Nephron (organoid): ENCODE measurements around the gene LHFPL6.

Experiments
- H3K27ac Mint-ChIP-seq, 3 experiments: 2 replicates each; pipeline ENCODE4 v1.8.0; 2020; ENCODE audit warnings: mixed read lengths in 3 of 3, mild to moderate bottlenecking in 2 of 3, moderate library complexity in 1 of 3
- H3K27me3 Mint-ChIP-seq: 2 replicates; pipeline ENCODE4 v1.8.0; 2021; ENCODE audit warnings: low read depth, mild to moderate bottlenecking, moderate library complexity, mixed read lengths
- H3K36me3 Mint-ChIP-seq: 2 replicates; pipeline ENCODE4 v1.8.0; 2020; ENCODE audit warnings: low read depth, mixed read lengths
- H3K4me1 Mint-ChIP-seq: 2 replicates; pipeline ENCODE4 v1.8.0; 2020; ENCODE audit warnings: mixed read lengths
- H3K4me3 Mint-ChIP-seq, 3 experiments: 2 replicates each; pipeline ENCODE4 v1.8.0; 2020; ENCODE audit warnings: mild to moderate bottlenecking in 3 of 3, mixed read lengths in 3 of 3, moderate library complexity in 2 of 3
- H3K9me3 Mint-ChIP-seq: 2 replicates; pipeline ENCODE4 v1.8.0; 2020; ENCODE audit warnings: mixed read lengths
- CTCF ChIP-seq, 3 experiments: fragments of 200-600 bp; sonication (generic); IDR thresholded peaks; one replicate each; pipeline ENCODE4 v1.5.0; 2021; ENCODE audit warnings: antibody characterized with exemption in 3 of 3; ENCODE audit not compliant: unreplicated experiment in 3 of 3

The LHFPL6 gene

GRCh38 chr13:39516096-39516495 lies 86.9 kb downstream of the LHFPL6 start:
- Mint-ChIP-seq H3K9me3 (no peaks in the 10 kb centered on the region), H3K27me3 (no peaks in the 10 kb centered on the region), H3K36me3 (no peaks in the 10 kb centered on the region), H3K4me3 (no peak overlapping the region), H3K4me1 (peaks cover 16% of the 10 kb centered on the region), H3K27ac (no peak overlapping the region)
- TF ChIP-seq CTCF (IDR thresholded peaks at IDR 0.05; ENCODE audit: unreplicated experiment in 3 of 3): no peak

GRCh38 chr13:39515224-39515714 lies 87.7 kb downstream of the LHFPL6 start:
- no peaks in the 10 kb centered on the region for H3K9me3 Mint-ChIP-seq
- H3K27me3 Mint-ChIP-seq: no peaks in the 10 kb centered on the region
- no peak for TF ChIP-seq CTCF (IDR thresholded peaks at IDR 0.05; ENCODE audit: unreplicated experiment in 3 of 3)
- peaks cover 16% of the 10 kb centered on the region for H3K4me1 Mint-ChIP-seq
- no peaks in the 10 kb centered on the region for H3K36me3 Mint-ChIP-seq
- no peak overlapping the region for H3K4me3 Mint-ChIP-seq
- H3K27ac Mint-ChIP-seq: no peak overlapping the region

- Mint-ChIP-seq H3K27ac (no peak overlapping the region), H3K27me3 (no peaks in the 10 kb centered on the region), H3K4me1 (peaks cover 16% of the 10 kb centered on the region), H3K36me3 (no peaks in the 10 kb centered on the region), H3K9me3 (no peaks in the 10 kb centered on the region), H3K4me3 (no peak overlapping the region)
- TF ChIP-seq CTCF (IDR thresholded peaks at IDR 0.05; ENCODE audit: unreplicated experiment in 3 of 3): no peak
Observed at GRCh38 chr13:39512687-39513086, 90.3 kb downstream of the LHFPL6 start.

- no peaks in the 10 kb centered on the region for H3K36me3 Mint-ChIP-seq
- H3K9me3 Mint-ChIP-seq: no peaks in the 10 kb centered on the region
- no peak overlapping the region for H3K4me3 Mint-ChIP-seq
- no peak overlapping the region for H3K27ac Mint-ChIP-seq
- no peak for TF ChIP-seq CTCF (IDR thresholded peaks at IDR 0.05; ENCODE audit: unreplicated experiment in 3 of 3)
- peaks cover 12% of the 10 kb centered on the region for H3K4me1 Mint-ChIP-seq
- H3K27me3 Mint-ChIP-seq: no peaks in the 10 kb centered on the region
Observed at GRCh38 chr13:39510316-39510695, 92.7 kb downstream of the LHFPL6 start.

- Mint-ChIP-seq H3K27ac (no peak overlapping the region), H3K36me3 (no peaks in the 10 kb centered on the region), H3K9me3 (no peaks in the 10 kb centered on the region), H3K27me3 (no peaks in the 10 kb centered on the region), H3K4me3 (no peak overlapping the region), H3K4me1 (peaks cover 17% of the 10 kb centered on the region)
- TF ChIP-seq CTCF (IDR thresholded peaks at IDR 0.05; ENCODE audit: unreplicated experiment in 3 of 3): no peak
Observed at GRCh38 chr13:39509616-39510315, 93.2 kb downstream of the LHFPL6 start.
